Activated naive CD4-positive, alpha-beta T cell treated with anti-CD3 and anti-CD28 coated beads, Interleukin-2, amount 10 ng/mL, durations not matched to agents 7 days and 5 days (primary cell): ENCODE results near the gene XPR1.
"Not testable (repeated sequence)": the region's sequence is repeated elsewhere in the genome, so short reads cannot be mapped to it uniquely, and the experiment has no call there.

Source experiments
- CTCF ChIA-PET: fragments of 350-600 bp; sonication (Branson Sonifier 250); formaldehyde crosslinking; loops from one replicate; lab custom pipeline; 2021; ENCODE audit warnings: antibody characterized with exemption; lab: Charles Lee
- DNase-seq: peaks from one replicate; pipeline ENCODE4 v3.0.0-alpha.2; 2020
- H3K27ac Mint-ChIP-seq: one replicate; pipeline ENCODE4 v1.8.0; 2021; ENCODE audit warnings: mild to moderate bottlenecking, moderate library complexity, mixed read lengths
- H3K27me3 Mint-ChIP-seq: one replicate; pipeline ENCODE4 v1.8.0; 2021; ENCODE audit warnings: mild to moderate bottlenecking, mixed read lengths
- H3K36me3 Mint-ChIP-seq: one replicate; pipeline ENCODE4 v1.8.0; 2021; ENCODE audit warnings: mixed read lengths
- H3K4me1 Mint-ChIP-seq: one replicate; pipeline ENCODE4 v1.8.0; 2021; ENCODE audit warnings: mixed read lengths
- H3K4me3 Mint-ChIP-seq: one replicate; pipeline ENCODE4 v1.8.0; 2021; ENCODE audit warnings: mild to moderate bottlenecking, moderate library complexity, mixed read lengths
- H3K9me3 Mint-ChIP-seq: one replicate; pipeline ENCODE4 v1.8.0; 2021; ENCODE audit warnings: mixed read lengths

XPR1 gene

GRCh38 chr1:180805316-180805715, 173.5 kb downstream of the XPR1 start:
- Mint-ChIP-seq H3K9me3 (no peaks in the 10 kb centered on the region), H3K4me1 (peaks cover 6% of the 10 kb centered on the region), H3K27ac (no peak overlapping the region), H3K27me3 (no peaks in the 10 kb centered on the region), H3K36me3 (peaks cover 12% of the 10 kb centered on the region), H3K4me3 (no peak overlapping the region)
- DNase-seq = no peak
- CTCF ChIA-PET = interaction anchor here (0.6 to 1.0 kb wide), 3 partner anchors 21 to 306 kb away, joined by 3 read pairs; no protein-coding TSS in a partner anchor

DNA sequence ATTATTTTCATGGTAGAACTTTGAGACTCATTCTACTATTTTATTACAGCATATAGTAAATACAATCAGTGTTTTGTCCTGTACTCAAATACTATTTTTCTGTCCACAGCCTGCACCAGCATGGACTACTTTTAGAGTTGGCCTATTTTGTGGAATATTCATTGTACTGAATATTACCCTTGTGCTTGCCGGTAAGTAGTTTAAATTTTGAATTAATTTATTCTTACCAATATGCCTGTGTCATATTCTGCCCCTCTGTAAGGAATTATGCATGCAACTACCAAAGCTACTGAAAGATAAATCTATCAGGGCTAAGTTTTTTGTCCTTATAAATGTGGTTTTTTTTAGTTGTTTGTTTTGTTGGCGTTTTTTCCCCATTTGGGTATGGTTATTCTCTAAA, 179.5 kb downstream of the XPR1 start:
- CTCF ChIA-PET = no interaction called here
- H3K4me1 Mint-ChIP-seq = peaks cover 13% of the 10 kb centered on the region
- H3K9me3 Mint-ChIP-seq = no peaks in the 10 kb centered on the region
- H3K27me3 Mint-ChIP-seq = no peaks in the 10 kb centered on the region
- H3K36me3 Mint-ChIP-seq = peaks cover 19% of the 10 kb centered on the region
- no peak overlapping the region for H3K27ac Mint-ChIP-seq
- H3K4me3 Mint-ChIP-seq = no peak overlapping the region
- no peak for DNase-seq

DNA sequence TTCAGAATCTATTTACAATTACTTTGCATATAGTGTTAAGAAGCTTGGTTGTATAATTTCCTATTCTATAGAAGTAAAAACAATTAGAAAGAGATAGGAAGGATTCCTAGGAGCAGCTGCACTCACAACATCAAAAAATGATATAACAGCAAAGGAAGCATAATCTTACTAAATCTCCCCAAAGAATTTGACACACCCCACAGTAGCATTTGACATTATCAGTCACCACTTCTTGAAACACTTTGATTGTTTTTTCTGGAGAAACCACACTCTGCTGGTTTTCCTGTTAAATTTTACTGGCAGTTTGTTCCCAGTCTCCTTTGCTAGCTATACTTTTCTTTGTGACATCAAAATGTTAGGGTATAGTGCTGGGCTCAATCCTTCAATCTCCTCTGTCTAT, 180.1 kb downstream of the XPR1 start:
- no peak for DNase-seq
- H3K27me3 Mint-ChIP-seq = no peaks in the 10 kb centered on the region
- peaks cover 17% of the 10 kb centered on the region for H3K36me3 Mint-ChIP-seq
- H3K9me3 Mint-ChIP-seq = no peaks in the 10 kb centered on the region
- CTCF ChIA-PET = no interaction called here
- H3K27ac Mint-ChIP-seq = no peak overlapping the region
- H3K4me3 Mint-ChIP-seq = no peak overlapping the region
- peaks cover 13% of the 10 kb centered on the region for H3K4me1 Mint-ChIP-seq

- no peaks in the 10 kb centered on the region for H3K27me3 Mint-ChIP-seq
- CTCF ChIA-PET = no interaction called here
- peaks cover 13% of the 10 kb centered on the region for H3K36me3 Mint-ChIP-seq
- no peaks in the 10 kb centered on the region for H3K9me3 Mint-ChIP-seq
- peaks cover 13% of the 10 kb centered on the region for H3K4me1 Mint-ChIP-seq
- H3K27ac Mint-ChIP-seq = no peak overlapping the region
- no peak overlapping the region for H3K4me3 Mint-ChIP-seq
- DNase-seq = no peak
These were observed 182.4 kb downstream of the XPR1 start for GRCh38 chr1:180814258-180814657.

DNA sequence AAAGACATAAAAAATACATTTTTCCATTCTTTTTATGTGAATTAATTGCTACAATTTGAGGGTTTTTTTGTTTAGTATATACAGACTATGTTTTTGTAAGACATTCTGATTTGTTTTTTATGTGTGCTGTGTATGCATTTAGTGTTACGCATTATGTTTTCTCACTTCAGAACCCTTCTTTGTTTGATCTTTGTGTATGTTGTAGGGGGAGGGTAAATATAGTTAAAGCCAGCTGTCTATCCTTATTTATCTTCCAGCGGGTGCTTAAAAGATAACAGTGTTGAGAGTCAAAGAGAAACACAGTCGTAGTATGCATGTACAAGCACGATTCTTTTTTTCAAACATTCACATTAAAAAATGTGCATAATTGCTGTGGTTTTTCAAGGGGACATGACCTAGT, 183.4 kb downstream of the XPR1 start:
- Mint-ChIP-seq H3K4me3 (no peak overlapping the region), H3K27me3 (no peaks in the 10 kb centered on the region), H3K36me3 (peaks cover 14% of the 10 kb centered on the region), H3K9me3 (no peaks in the 10 kb centered on the region), H3K4me1 (peaks cover 13% of the 10 kb centered on the region), H3K27ac (no peak overlapping the region)
- DNase-seq = no peak
- CTCF ChIA-PET = interaction anchor here (1.0 kb wide), 1 partner anchor 141 kb away, joined by 3 read pairs; no protein-coding TSS in a partner anchor

- no peak for DNase-seq
- Mint-ChIP-seq H3K36me3 (peaks cover 16% of the 10 kb centered on the region), H3K4me1 (peaks cover 13% of the 10 kb centered on the region), H3K4me3 (no peak overlapping the region), H3K9me3 (no peaks in the 10 kb centered on the region), H3K27me3 (no peaks in the 10 kb centered on the region), H3K27ac (no peak overlapping the region)
- CTCF ChIA-PET = no interaction called here
These were observed 184.3 kb downstream of the XPR1 start for GRCh38 chr1:180816132-180816531.

DNA sequence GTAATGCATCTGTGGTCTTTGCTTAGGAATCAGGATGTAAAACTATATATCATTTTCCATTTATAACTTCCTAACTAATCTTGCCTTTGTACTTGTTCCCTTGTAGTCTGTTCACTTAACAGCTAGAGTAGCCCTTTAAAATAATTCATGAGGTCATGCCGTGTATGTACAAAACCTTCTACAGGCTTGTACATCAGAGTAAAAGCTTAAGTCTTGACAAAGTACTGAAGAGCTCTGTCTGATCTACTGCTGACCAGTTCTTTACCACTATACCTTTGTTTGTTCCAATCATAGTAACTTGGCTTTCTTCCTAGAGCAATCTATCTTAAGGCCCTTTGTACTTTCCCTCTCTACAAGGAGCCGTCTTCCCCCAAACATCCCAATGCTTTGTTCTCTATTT, 190.1 kb downstream of the XPR1 start:
- Mint-ChIP-seq H3K27me3 (no peaks in the 10 kb centered on the region), H3K4me3 (no peak overlapping the region), H3K9me3 (no peaks in the 10 kb centered on the region), H3K27ac (no peak overlapping the region), H3K4me1 (no peaks in the 10 kb centered on the region), H3K36me3 (peaks cover 7% of the 10 kb centered on the region)
- no peak for DNase-seq
- CTCF ChIA-PET = no interaction called here

GRCh38 chr1:180831507-180831906, 199.7 kb downstream of the XPR1 start:
- H3K9me3 Mint-ChIP-seq = peaks cover 24% of the 10 kb centered on the region
- CTCF ChIA-PET, H3K4me1 Mint-ChIP-seq, H3K4me3 Mint-ChIP-seq, H3K27me3 Mint-ChIP-seq, DNase-seq, H3K27ac Mint-ChIP-seq: not testable (repeated sequence)
- H3K36me3 Mint-ChIP-seq = peaks cover 42% of the 10 kb centered on the region

- Mint-ChIP-seq H3K4me1 (peaks cover 24% of the 10 kb centered on the region), H3K36me3 (peaks cover 52% of the 10 kb centered on the region), H3K9me3 (peaks cover 26% of the 10 kb centered on the region)
- H3K27ac Mint-ChIP-seq, DNase-seq, H3K27me3 Mint-ChIP-seq, H3K4me3 Mint-ChIP-seq, CTCF ChIA-PET: not testable (repeated sequence)
These were observed 201.4 kb downstream of the XPR1 start for GRCh38 chr1:180833180-180833579.

DNA sequence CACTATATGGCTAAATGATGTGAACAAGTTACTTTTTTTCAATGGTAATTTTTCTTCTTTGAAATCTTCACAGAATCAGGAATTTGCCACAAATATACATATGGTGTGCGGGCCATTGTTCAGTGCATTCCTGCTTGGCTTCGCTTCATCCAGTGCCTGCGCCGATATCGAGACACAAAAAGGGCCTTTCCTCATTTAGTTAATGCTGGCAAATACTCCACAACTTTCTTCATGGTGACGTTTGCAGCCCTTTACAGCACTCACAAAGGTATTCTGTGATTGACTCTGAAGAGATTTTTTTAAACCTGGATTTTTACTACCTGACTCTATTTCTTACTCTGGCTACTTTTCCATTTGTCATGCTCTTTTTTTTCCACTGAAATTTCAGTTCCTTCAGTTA, 204.6 kb downstream of the XPR1 start:
- Mint-ChIP-seq H3K4me3 (no peak overlapping the region), H3K4me1 (peaks cover 25% of the 10 kb centered on the region), H3K9me3 (peaks cover 28% of the 10 kb centered on the region), H3K27me3 (no peaks in the 10 kb centered on the region), H3K27ac (peak overlapping the region; percentile 64), H3K36me3 (peaks cover 52% of the 10 kb centered on the region)
- CTCF ChIA-PET = interaction anchor here (0.6 kb wide), 1 partner anchor 201 kb away, joined by 3 read pairs; no protein-coding TSS in a partner anchor
- no peak for DNase-seq

DNA sequence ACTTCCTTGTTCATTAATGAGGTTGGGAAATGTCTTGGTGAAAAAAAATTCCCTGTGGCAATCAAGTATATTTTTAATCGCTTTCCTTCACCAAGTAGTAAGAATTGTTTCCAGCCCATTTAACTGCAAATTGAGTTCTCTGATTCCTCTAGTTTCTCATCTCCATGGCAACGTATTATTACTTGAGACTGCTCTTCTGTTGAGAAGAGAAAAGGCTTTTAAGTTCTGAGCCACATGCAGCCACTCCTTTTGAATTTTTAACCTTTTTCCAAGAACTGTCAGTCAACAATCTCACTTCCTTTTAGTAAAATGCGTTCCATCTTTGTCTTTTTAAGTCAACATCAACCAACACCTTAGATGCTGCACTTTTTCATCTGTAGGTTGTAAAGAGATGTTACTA, 205.2 kb downstream of the XPR1 start:
- peak overlapping the region; percentile 64 for H3K27ac Mint-ChIP-seq

GRCh38 chr1:180838535-180838934, 206.7 kb downstream of the XPR1 start:
- DNase-seq = no peak
- Mint-ChIP-seq H3K9me3 (peaks cover 10% of the 10 kb centered on the region), H3K4me3 (no peak overlapping the region), H3K27ac (no peak overlapping the region), H3K4me1 (peaks cover 25% of the 10 kb centered on the region), H3K36me3 (peaks cover 32% of the 10 kb centered on the region), H3K27me3 (no peaks in the 10 kb centered on the region)
- CTCF ChIA-PET = no interaction called here

More for the DNA sequence above, 205.2 kb downstream of the XPR1 start:
- CTCF ChIA-PET = no interaction called here
- Mint-ChIP-seq H3K4me1 (peaks cover 25% of the 10 kb centered on the region), H3K9me3 (peaks cover 23% of the 10 kb centered on the region), H3K27me3 (no peaks in the 10 kb centered on the region), H3K4me3 (peak overlapping the region; percentile 19), H3K36me3 (peaks cover 46% of the 10 kb centered on the region)
- DNase-seq = no peak

GRCh38 chr1:180839547-180839946, 207.7 kb downstream of the XPR1 start:
- H3K27ac Mint-ChIP-seq = no peak overlapping the region
- peaks cover 25% of the 10 kb centered on the region for H3K4me1 Mint-ChIP-seq
- DNase-seq = no peak
- CTCF ChIA-PET = no interaction called here
- peaks cover 9% of the 10 kb centered on the region for H3K9me3 Mint-ChIP-seq
- H3K27me3 Mint-ChIP-seq = no peaks in the 10 kb centered on the region
- H3K4me3 Mint-ChIP-seq = no peak overlapping the region
- H3K36me3 Mint-ChIP-seq = peaks cover 29% of the 10 kb centered on the region

DNA sequence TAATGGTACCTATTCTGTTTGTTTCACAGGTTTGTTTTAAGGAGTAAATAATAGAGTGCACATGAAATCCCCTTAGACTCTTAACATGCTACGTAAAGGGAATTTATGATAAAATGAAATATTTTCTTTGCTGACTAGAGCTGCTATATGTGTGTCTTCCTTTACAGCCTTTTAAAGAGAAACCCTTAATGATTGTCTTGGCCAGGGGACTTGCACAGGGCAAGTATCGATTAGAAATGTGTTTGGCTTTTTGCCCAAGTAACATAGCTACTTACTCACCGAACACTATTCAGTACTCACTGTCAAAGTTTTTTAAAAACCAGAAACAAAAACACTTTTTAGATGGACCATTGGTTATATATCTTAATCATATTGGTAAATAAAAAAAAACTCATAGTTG, 209.6 kb downstream of the XPR1 start:
- no peak overlapping the region for H3K4me3 Mint-ChIP-seq
- peak overlapping the region; percentile 22 for H3K27ac Mint-ChIP-seq
- peaks cover 18% of the 10 kb centered on the region for H3K4me1 Mint-ChIP-seq
- H3K9me3 Mint-ChIP-seq = peaks cover 5% of the 10 kb centered on the region
- peaks cover 16% of the 10 kb centered on the region for H3K36me3 Mint-ChIP-seq
- no peak for DNase-seq
- no peaks in the 10 kb centered on the region for H3K27me3 Mint-ChIP-seq
- CTCF ChIA-PET = interaction anchor here (1.6 kb wide), 1 partner anchor 326 kb away, joined by 4 read pairs; no protein-coding TSS in a partner anchor

- CTCF ChIA-PET = interaction anchor here (1.6 kb wide), 1 partner anchor 327 kb away, joined by 4 read pairs; no protein-coding TSS in a partner anchor
- DNase-seq = no peak
- peaks cover 3% of the 10 kb centered on the region for H3K9me3 Mint-ChIP-seq
These were observed 210.2 kb downstream of the XPR1 start for GRCh38 chr1:180842052-180842451.

More at GRCh38 chr1:180842052-180842451, 210.2 kb downstream of the XPR1 start:
- no peaks in the 10 kb centered on the region for H3K27me3 Mint-ChIP-seq
- H3K36me3 Mint-ChIP-seq = peaks cover 10% of the 10 kb centered on the region
- no peak overlapping the region for H3K27ac Mint-ChIP-seq
- peaks cover 12% of the 10 kb centered on the region for H3K4me1 Mint-ChIP-seq
- H3K4me3 Mint-ChIP-seq = no peak overlapping the region
